Left ventricle myocardium superior (tissue), 1 donor: ENCODE data around the gene TMEM239. TPM values are rescaled to one million over a fixed set of nuclear protein-coding genes. Genes with fewer than 3 reads are reported as not detected.
"Not testable (repeated sequence)": the region's sequence is repeated elsewhere in the genome, so short reads cannot be mapped to it uniquely, and the experiment has no call there.

Source experiments
- ATAC-seq: fragments of 200-7000 bp; cut with Tn5 transposase; one replicate; pipeline ENCODE4 v1.9.1; 2020; ENCODE audit warnings: mild to moderate bottlenecking, moderate library complexity
- DNase-seq: peaks from one replicate; pipeline ENCODE4 v3.0.0-alpha.2; 2020
- intact Hi-C: fragments of 100-400 bp; cut with micrococcal nuclease; formaldehyde crosslinking; loops from one replicate; pipeline ENCODE4 v1.11.0; 2022
- total RNA-seq: library from RNA; stranded (reverse); fragmentation: NEBNext Ultra II Directional; extraction: Animal tissue kit (Norgen Biotek cat#: 25700); gene quantifications from one replicate; pipeline ENCODE4 v1.2.1, GENCODE V29; 2021
- donor health status: DM: no; HTN: yes; CAD: no; lungs with severe emphysema.

Gene TMEM239
- total RNA-seq, 1 donor from 2014 or later, result not detected

GRCh38 chr20:2798814-2799213 lies 17.4 kb upstream of the TMEM239 start:
- no peak for ATAC-seq
- no peak for DNase-seq
- intact Hi-C loops, result no loop called here

GRCh38 chr20:2799271-2799670 lies 16.9 kb upstream of the TMEM239 start:
- ATAC-seq, result no peak
- no peak for DNase-seq
- intact Hi-C loops, result no loop called here

GRCh38 chr20:2799688-2800520 lies 16.3 kb upstream of the TMEM239 start:
- DNase-seq (peak; percentile 43), ATAC-seq (peak; percentile 47)
- intact Hi-C loops, result no loop called here

- intact Hi-C loops, result no loop called here
- ATAC-seq (peak; percentile 34), DNase-seq (peak; percentile 42)
Measured at GRCh38 chr20:2800521-2801285, 15.5 kb upstream of the TMEM239 start, which contains the start of gene CPXM1. CPXM1 (minus strand) TSS chr20:2800627; CDS start chr20:2800572, 55 bp downstream.

GRCh38 chr20:2801286-2801728 lies 14.9 kb upstream of the TMEM239 start:
- DNase-seq (no peak), ATAC-seq (no peak)
- intact Hi-C loops, result no loop called here

- DNase-seq, result no peak
Measured at GRCh38 chr20:2804041-2804828, 11.9 kb upstream of the TMEM239 start.

GRCh38 chr20:2804852-2805688 lies 11.1 kb upstream of the TMEM239 start:
- ATAC-seq, result peak; percentile 52

More at GRCh38 chr20:2804041-2804828, 11.9 kb upstream of the TMEM239 start:
- intact Hi-C loops, result no loop called here
- no peak for ATAC-seq

GRCh38 chr20:2805689-2806350 lies 10.3 kb upstream of the TMEM239 start:
- ATAC-seq (no peak), DNase-seq (no peak)
- intact Hi-C loops, result no loop called here

More at GRCh38 chr20:2804852-2805688, 11.1 kb upstream of the TMEM239 start:
- peak; percentile 42 for DNase-seq
- intact Hi-C loops, result no loop called here

- intact Hi-C loops, result no loop called here
- no peak for DNase-seq
- no peak for ATAC-seq
Measured at GRCh38 chr20:2806351-2806701, 9.8 kb upstream of the TMEM239 start.

- intact Hi-C loops, result no loop called here
- ATAC-seq (no peak), DNase-seq (no peak)
Measured at GRCh38 chr20:2807019-2807418, 9.1 kb upstream of the TMEM239 start.

- ATAC-seq, intact Hi-C loops: not testable (repeated sequence)
Measured at GRCh38 chr20:2807929-2808328, 8.2 kb upstream of the TMEM239 start.

GRCh38 chr20:2809690-2810089 lies 6.5 kb upstream of the TMEM239 start:
- intact Hi-C loops, result no loop called here
- no peak for DNase-seq
- ATAC-seq, result no peak

More at GRCh38 chr20:2807929-2808328, 8.2 kb upstream of the TMEM239 start:
- DNase-seq, result not testable (repeated sequence)

GRCh38 chr20:2812189-2812588 lies 4.0 kb upstream of the TMEM239 start:
- intact Hi-C loops, result no loop called here
- DNase-seq, result no peak
- ATAC-seq, result no peak

GRCh38 chr20:2814076-2814475 lies 2.1 kb upstream of the TMEM239 start:
- intact Hi-C loops, result no loop called here
- DNase-seq (no peak), ATAC-seq (no peak)

- peak; percentile 54 for ATAC-seq
- intact Hi-C loops, result no loop called here
- no peak for DNase-seq
Measured at GRCh38 chr20:2814587-2815051, 1.5 kb upstream of the TMEM239 start, which contains the start of gene C20orf141. C20orf141 (plus strand) TSS chr20:2814987; CDS start chr20:2815185, 198 bp downstream.

- ATAC-seq, result no peak
- DNase-seq, result no peak
- intact Hi-C loops, result no loop called here
Measured at GRCh38 chr20:2815242-2815900, 793 bp upstream of the TMEM239 start.

- no peak for DNase-seq
- ATAC-seq, result no peak
- intact Hi-C loops, result no loop called here
Measured at GRCh38 chr20:2816583-2817340, 598 bp downstream of the TMEM239 start.
